Measurements from ENCODE around the gene PCBP3.

DNA sequence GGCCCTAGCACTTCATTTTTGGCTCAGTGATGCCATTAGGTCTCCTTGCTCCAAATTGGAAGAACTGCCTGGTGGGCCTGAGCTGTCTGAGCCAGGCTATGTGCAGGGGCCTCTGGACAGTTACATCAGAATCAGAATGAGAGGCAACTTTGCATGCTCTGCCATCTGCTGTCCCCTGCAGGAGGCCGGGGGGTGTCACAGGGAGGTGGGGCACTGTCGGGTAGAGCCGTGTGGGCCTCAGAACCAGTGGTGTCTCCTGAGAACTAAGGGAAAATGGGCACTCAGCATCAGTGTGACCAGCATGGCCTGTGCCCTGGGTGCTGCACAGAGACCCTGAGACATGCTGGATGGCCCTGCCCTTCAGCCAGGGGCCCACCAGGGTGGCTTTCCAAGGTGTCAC, 291.0 kb downstream of the PCBP3 start:
- TF ChIP-seq, protein P1, sequence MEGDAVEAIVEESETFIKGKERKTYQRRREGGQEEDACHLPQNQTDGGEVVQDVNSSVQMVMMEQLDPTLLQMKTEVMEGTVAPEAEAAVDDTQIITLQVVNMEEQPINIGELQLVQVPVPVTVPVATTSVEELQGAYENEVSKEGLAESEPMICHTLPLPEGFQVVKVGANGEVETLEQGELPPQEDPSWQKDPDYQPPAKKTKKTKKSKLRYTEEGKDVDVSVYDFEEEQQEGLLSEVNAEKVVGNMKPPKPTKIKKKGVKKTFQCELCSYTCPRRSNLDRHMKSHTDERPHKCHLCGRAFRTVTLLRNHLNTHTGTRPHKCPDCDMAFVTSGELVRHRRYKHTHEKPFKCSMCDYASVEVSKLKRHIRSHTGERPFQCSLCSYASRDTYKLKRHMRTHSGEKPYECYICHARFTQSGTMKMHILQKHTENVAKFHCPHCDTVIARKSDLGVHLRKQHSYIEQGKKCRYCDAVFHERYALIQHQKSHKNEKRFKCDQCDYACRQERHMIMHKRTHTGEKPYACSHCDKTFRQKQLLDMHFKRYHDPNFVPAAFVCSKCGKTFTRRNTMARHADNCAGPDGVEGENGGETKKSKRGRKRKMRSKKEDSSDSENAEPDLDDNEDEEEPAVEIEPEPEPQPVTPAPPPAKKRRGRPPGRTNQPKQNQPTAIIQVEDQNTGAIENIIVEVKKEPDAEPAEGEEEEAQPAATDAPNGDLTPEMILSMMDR (IDR thresholded peaks at IDR 0.05), result no peak
- TF ChIP-seq EZH2 (IDR thresholded peaks at IDR 0.05), result no peak
